Endothelial cell of umbilical vein (primary cell): ENCODE results near the gene GPR107. TPM values are rescaled to one million over a fixed set of nuclear protein-coding genes. Genes with fewer than 3 reads are reported as not detected.

ENCODE experiments used
- BruUV-seq: library from RNA; stranded (reverse); fragments of 400-500 nt; replicated peaks from 2 replicates; lab custom pipeline; 2021; lab: Mats Ljungman, UMichigan
- CTCF ChIA-PET: fragments of 300-600, 350-600 bp; sonication (Branson Sonifier 250); formaldehyde crosslinking; loops from one replicate; lab custom pipeline; 2021; ENCODE audit warnings: antibody characterized with exemption, inconsistent platforms; lab: Charles Lee
- POLR2A ChIA-PET: fragments of 300-600, 350-600 bp; sonication (Branson Sonifier 250); formaldehyde crosslinking; loops from one replicate; lab custom pipeline; 2021; ENCODE audit warnings: antibody characterized with exemption, inconsistent platforms; lab: Charles Lee
- DNase-seq: peaks from one replicate; pipeline ENCODE4 v3.0.0-alpha.2; 2011; ENCODE audit warnings: low read depth, low spot score
- FAIRE-seq: peaks from 2 replicates; lab custom pipeline; 2011; peaks lifted over from hg19 to GRCh38; lab: Jason Lieb, UNC
- H2AFZ ChIP-seq: 2 replicates; pipeline ENCODE4 v1.6.0; 2012; ENCODE audit warnings: low read depth, low read length, control low read depth, inconsistent platforms
- H3K27ac ChIP-seq: 2 replicates; pipeline ENCODE4 v1.5.1; 2011; ENCODE audit warnings: low read depth, mild to moderate bottlenecking, control low read depth, low read length, moderate library complexity; ENCODE audit not compliant: insufficient read depth
- H3K27me3 ChIP-seq, 2 experiments: 2 replicates each; pipeline versions ENCODE4 v1.6.0 to v1.6.1; 2011; ENCODE audit warnings: low read length in 2 of 2, mixed read lengths in 1 of 2; ENCODE audit not compliant: control insufficient read depth in 2 of 2, insufficient read depth in 2 of 2
- H3K36me3 ChIP-seq, 2 experiments: 2 replicates in 1 of 2; 3 replicates in 1 of 2; pipeline ENCODE4 v1.5.1; 2011; ENCODE audit warnings: low read length in 2 of 2, mild to moderate bottlenecking in 1 of 2, moderate library complexity in 1 of 2; ENCODE audit not compliant: control insufficient read depth in 2 of 2, insufficient read depth in 2 of 2; ENCODE audit errors: extremely low read depth in 1 of 2
- H3K4me1 ChIP-seq: 3 replicates; pipeline ENCODE4 v1.5.1; 2011; ENCODE audit warnings: mild to moderate bottlenecking, low read length; ENCODE audit not compliant: control insufficient read depth, insufficient read depth; ENCODE audit errors: extremely low read depth
- H3K4me2 ChIP-seq: 2 replicates; pipeline ENCODE4 v1.6.1; 2011; ENCODE audit warnings: low read length, control low read depth, mixed read lengths; ENCODE audit not compliant: insufficient read depth
- H3K4me3 ChIP-seq, 3 experiments: fragments of 200-600 bp in 1 of 3; sonication (generic), shearing (Covaris generic) in 1 of 3; replicated peaks in 1 of 3; 2 replicates each; pipeline ENCODE4 v1.5.1; 2011 to 2016; ENCODE audit warnings: control low read depth in 3 of 3, low read length in 3 of 3, mild to moderate bottlenecking in 2 of 3, inconsistent platforms in 1 of 3, low read depth in 1 of 3, moderate library complexity in 1 of 3; ENCODE audit not compliant: insufficient read depth in 1 of 3
- H3K79me2 ChIP-seq: 2 replicates; pipeline ENCODE4 v1.6.0; 2012; ENCODE audit warnings: low read length, inconsistent platforms; ENCODE audit not compliant: control insufficient read depth, insufficient read depth
- H3K9ac ChIP-seq: replicated peaks from 2 replicates; pipeline ENCODE3; 2011; ENCODE audit warnings: low read length, control low read depth; ENCODE audit not compliant: insufficient read depth; ENCODE audit errors: extremely low read depth
- H3K9me1 ChIP-seq: replicated peaks from 3 replicates; pipeline ENCODE4 v1.6.0; 2011; ENCODE audit warnings: mild to moderate bottlenecking, low read length; ENCODE audit not compliant: control insufficient read depth, insufficient read depth; ENCODE audit errors: extremely low read depth
- H3K9me3 ChIP-seq: replicated peaks from 2 replicates; pipeline ENCODE4 v1.5.1; 2012; ENCODE audit warnings: low read length, inconsistent platforms; ENCODE audit not compliant: control insufficient read depth, insufficient read depth
- H4K20me1 ChIP-seq: replicated peaks from 2 replicates; pipeline ENCODE3; 2011; ENCODE audit warnings: mild to moderate bottlenecking, low read length; ENCODE audit not compliant: control insufficient read depth, insufficient read depth; ENCODE audit errors: extremely low read depth
- CTCF ChIP-seq, 2 donors: IDR thresholded peaks; 1 replicate in 1 of 2; 2 replicates in 1 of 2; pipeline ENCODE4 v1.5.1; 2011; ENCODE audit warnings: low read length in 2 of 2, mild to moderate bottlenecking in 2 of 2, moderate library complexity in 2 of 2, control low read depth in 1 of 2, inconsistent platforms in 1 of 2, low read depth in 1 of 2; ENCODE audit not compliant: insufficient read depth in 1 of 2; ENCODE audit errors: extremely low read depth in 1 of 2
- EZH2 ChIP-seq: IDR thresholded peaks from 2 replicates; pipeline ENCODE4 v1.6.1; 2012; ENCODE audit warnings: borderline replicate concordance, low read depth, mild to moderate bottlenecking, moderate library complexity, low read length, inconsistent platforms; ENCODE audit not compliant: severe bottlenecking
- FOS ChIP-seq: IDR thresholded peaks from 2 replicates; pipeline ENCODE4 v1.6.1; 2011; ENCODE audit warnings: mild to moderate bottlenecking, low read length, moderate library complexity, borderline replicate concordance; ENCODE audit not compliant: insufficient read depth
- GATA2 ChIP-seq: IDR thresholded peaks from 2 replicates; pipeline ENCODE4 v1.7.0; 2011; ENCODE audit warnings: low read depth, mild to moderate bottlenecking, moderate library complexity, mixed read lengths, low read length; ENCODE audit not compliant: insufficient read length, insufficient read depth
- JUN ChIP-seq: IDR thresholded peaks from 2 replicates; pipeline ENCODE4 v1.6.1; 2011; ENCODE audit warnings: borderline replicate concordance, low read depth; ENCODE audit not compliant: insufficient read length, insufficient read depth
- MAX ChIP-seq: IDR thresholded peaks from 2 replicates; pipeline ENCODE4 v1.6.1; 2011; ENCODE audit not compliant: insufficient read depth, insufficient read length
- MYC ChIP-seq: IDR thresholded peaks from one replicate; pipeline ENCODE4 v1.6.1; 2011; ENCODE audit warnings: mild to moderate bottlenecking, low read depth, low read length
- POLR2A ChIP-seq: IDR thresholded peaks from 2 replicates; pipeline ENCODE4 v1.6.1; 2012; ENCODE audit warnings: low read depth, mild to moderate bottlenecking, control low read depth, low read length
- POLR2AphosphoS5 ChIP-seq: IDR thresholded peaks from 2 replicates; pipeline ENCODE4 v1.6.1; 2012; ENCODE audit warnings: low read depth, mild to moderate bottlenecking, control low read depth, low read length, moderate library complexity; ENCODE audit not compliant: insufficient read depth
- dilution Hi-C: fragments of 300-500 bp; cut with MboI; formaldehyde crosslinking; loops from one replicate; pipeline ENCODE4 v1.15.0; 2019; ENCODE audit warnings: low sequenced_read_pairs; ENCODE audit not compliant: extremely low pct_ligation_motif_present
- intact Hi-C: fragments of 100-400 bp; cut with micrococcal nuclease; formaldehyde crosslinking; loops from one replicate; pipeline ENCODE4 v1.10.0; 2022
- polyA plus RNA-seq, 4 experiments: library from polyadenylated mRNA; depleted of rRNA in 3 of 4; stranded (reverse) in 3 of 4; unstranded in 1 of 4; fragments of >200 nt; gene quantifications; 2 replicates each; pipeline versions ENCODE4 v1.2.1 to v1.2.3, GENCODE V29; 2011 to 2012; ENCODE audit warnings: missing spikeins in 1 of 4
- total RNA-seq: library from RNA; stranded (reverse); gene quantifications from 2 replicates; pipeline ENCODE4 v1.2.3, GENCODE V29; 2021

Gene GPR107
- total and polyA plus RNA-seq, 2 donors (not counting 3 experiments of a cell fraction or from before 2014, with no cell fraction given), result 27.2 to 38.9 TPM

GRCh38 chr9:130157079-130157478 lies 103.4 kb downstream of the GPR107 start:
- ChIA-PET POLR2A (interaction anchor here (0.6 kb wide), 1 partner anchor 198 kb away, joined by 4 read pairs; no protein-coding TSS in a partner anchor), CTCF (interaction anchor here (0.9 to 2.2 kb wide), 4 partner anchors 11 to 81 kb away, joined by 3 to 9 read pairs (median 6); no protein-coding TSS in a partner anchor)
- no peaks in the 10 kb centered on the region for H3K9me1 ChIP-seq
- H2AFZ ChIP-seq, result peak overlapping the region; percentile 27
- H3K4me2 ChIP-seq, result no peak overlapping the region
- FAIRE-seq, result no peak
- no peaks in the 10 kb centered on the region for H3K9me3 ChIP-seq
- no peaks in the 10 kb centered on the region for H4K20me1 ChIP-seq
- DNase-seq, result no peak
- no peak overlapping the region for H3K4me3 ChIP-seq
- dilution Hi-C loops, result no loop called here
- H3K36me3 ChIP-seq, result no peaks in the 10 kb centered on the region
- intact Hi-C loops, result no loop called here
- no TSS peak for BruUV-seq
- H3K27me3 ChIP-seq, result peaks cover 3 to 6% of the 10 kb centered on the region in 2 experiments
- TF ChIP-seq POLR2AphosphoS5, result no peak
- TF ChIP-seq EZH2, result no peak
- TF ChIP-seq CTCF (IDR thresholded peaks at IDR 0.05; ENCODE audit: extremely low read depth in 1 of 2, insufficient read depth in 1 of 2, low read depth in 1 of 2, low read length in 2 of 2), result no peak
- no peak for TF ChIP-seq POLR2A
- TF ChIP-seq MAX, result no peak
- TF ChIP-seq FOS, result no peak
- no peak for TF ChIP-seq GATA2
- no peak for TF ChIP-seq MYC
- TF ChIP-seq JUN, result no peak
- H3K79me2 ChIP-seq, result no peaks in the 10 kb centered on the region
- H3K9ac ChIP-seq, result no peak overlapping the region
- H3K4me1 ChIP-seq, result no peaks in the 10 kb centered on the region
- H3K27ac ChIP-seq, result no peak overlapping the region
